ENCODE data around the gene TXN. TPM values are rescaled to one million over a fixed set of nuclear protein-coding genes. Genes with fewer than 3 reads are reported as not detected.
"Not testable (repeated sequence)": the region's sequence is repeated elsewhere in the genome, so short reads cannot be mapped to it uniquely, and the experiment has no call there.

Gene TXN
- total RNA-seq, 1 donor from 2014 or later = 252 TPM

GRCh38 chr9:110213413-110214044 lies 42.8 kb downstream of the TXN start:
- no peak for DNase-seq (ENCODE audit: low read depth in 2 of 2)

- DNase-seq (ENCODE audit: low read depth in 2 of 2) = no peak
Observed at GRCh38 chr9:110208031-110208430, 48.3 kb downstream of the TXN start, which contains the start of gene C9orf152. Gene C9orf152 (minus strand): TSS chr9:110208159. CDS start chr9:110207579, 580 bp downstream.

- no peak for DNase-seq (ENCODE audit: low read depth in 2 of 2)
Observed at GRCh38 chr9:110207071-110207641, 49.2 kb downstream of the TXN start.

GRCh38 chr9:110206389-110206788 lies 49.9 kb downstream of the TXN start:
- DNase-seq (ENCODE audit: low read depth in 2 of 2) = no peak

GRCh38 chr9:110205612-110206011 lies 50.7 kb downstream of the TXN start:
- DNase-seq (ENCODE audit: low read depth in 2 of 2) = not testable (repeated sequence)

- no peak for DNase-seq (ENCODE audit: low read depth in 2 of 2)
Observed at GRCh38 chr9:110202232-110202631, 54.1 kb downstream of the TXN start.

GRCh38 chr9:110199643-110200042 lies 56.7 kb downstream of the TXN start:
- DNase-seq (ENCODE audit: low read depth in 2 of 2) = no peak

- no peak for DNase-seq (ENCODE audit: low read depth in 2 of 2)
Observed at GRCh38 chr9:110198357-110198756, 58.0 kb downstream of the TXN start.

- DNase-seq (ENCODE audit: low read depth in 2 of 2) = peak in 1 of 2 donors; percentile 11
Observed at GRCh38 chr9:110197330-110198187, 58.7 kb downstream of the TXN start.

GRCh38 chr9:110196084-110196499 lies 60.2 kb downstream of the TXN start:
- DNase-seq (ENCODE audit: low read depth in 2 of 2) = not testable (repeated sequence)

Other genes with a start within 250 kb of the TXN start
- not detected in 2 replicates for gene C9orf152, start 48.3 kb downstream of the TXN start, total RNA-seq
- not detected in 2 replicates for gene TXNDC8, start 81.4 kb upstream of the TXN start, total RNA-seq